ENCODE measurements around the gene ERMAP.

ERMAP gene

DNA sequence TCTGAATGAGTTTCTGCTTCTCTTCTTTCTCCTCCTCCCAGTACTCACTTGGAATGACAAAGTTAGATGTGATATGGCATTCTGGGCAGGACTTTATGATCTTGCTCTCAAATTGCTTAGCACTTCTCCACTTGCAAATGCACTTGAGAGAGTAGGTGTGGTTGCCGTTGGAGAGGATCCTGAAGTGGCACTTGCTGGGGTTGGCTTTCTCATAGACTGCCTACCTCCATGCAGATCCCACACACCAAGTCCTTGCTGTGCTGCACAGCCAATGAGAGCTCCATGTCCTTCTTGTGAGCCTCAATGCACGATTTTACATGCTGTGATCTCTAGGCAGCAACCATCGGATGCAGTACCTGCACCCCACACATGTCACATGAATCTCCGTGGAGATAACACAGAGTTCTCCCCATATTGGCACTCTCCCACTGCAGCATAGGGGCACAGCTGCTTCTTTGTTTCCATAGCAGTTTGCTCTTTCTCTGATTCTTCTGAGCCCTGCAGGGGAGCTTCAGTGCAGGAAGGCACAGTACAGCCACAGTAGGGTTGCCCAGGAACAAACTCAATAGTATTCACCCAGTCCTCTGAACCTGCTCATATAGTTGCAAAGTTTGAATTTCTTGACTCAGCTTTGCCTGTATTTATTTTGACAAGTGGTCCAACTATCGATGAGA, 74.7 kb downstream of the ERMAP start:
- Mint-ChIP-seq H3K9me3 (ENCODE audit: low read depth) (peaks cover 3% of the 10 kb centered on the region), H3K4me3 (no peak overlapping the region), H3K27ac (no peak overlapping the region), H3K36me3 (no peaks in the 10 kb centered on the region), H3K4me1 (ENCODE audit: low read depth) (peaks cover 5% of the 10 kb centered on the region), H3K27me3 (no peaks in the 10 kb centered on the region)
